Keratinocyte (primary cell): ENCODE data around the gene CASP8.
A peak's percentile ranks its signal among the peaks of the same experiment; 100 is the strongest.

Source experiments
- CTCF ChIP-seq, 3 experiments: IDR thresholded peaks in 1 of 3; conservative IDR thresholded peaks in 1 of 3; optimal IDR thresholded peaks in 1 of 3; 2 replicates in 2 of 3; 3 replicates in 1 of 3; pipeline versions ENCODE3 to v1.5.1; 2011; ENCODE audit warnings: low read length in 3 of 3, mild to moderate bottlenecking in 3 of 3, moderate library complexity in 2 of 3, control low read depth in 1 of 3, inconsistent platforms in 1 of 3; ENCODE audit not compliant: insufficient read depth in 2 of 3; ENCODE audit errors: extremely low read depth in 1 of 3
- EZH2 ChIP-seq: IDR thresholded peaks from one replicate; pipeline ENCODE4 v1.6.1; 2012; ENCODE audit warnings: inconsistent platforms, mild to moderate bottlenecking, low read length, moderate library complexity

- peak in 1 of 3 experiments; percentile 9 for TF ChIP-seq CTCF (optimal IDR thresholded peaks at IDR 0.05 in 1 of 3, IDR thresholded peaks at IDR 0.05 in 1 of 3, conservative IDR thresholded peaks at IDR 0.05 in 1 of 3; ENCODE audit: extremely low read depth in 1 of 3, insufficient read depth in 2 of 3, low read length in 3 of 3)
- no peak for TF ChIP-seq EZH2
Measured at GRCh38 chr2:201244829-201245228, 15.5 kb upstream of the CASP8 start.
